Mesodermal cell (in vitro differentiated cells): ENCODE measurements around the gene PRSS57.
"Not testable (repeated sequence)": the region's sequence is repeated elsewhere in the genome, so short reads cannot be mapped to it uniquely, and the experiment has no call there.

Experiments
- H3K27ac ChIP-seq: 2 replicates; pipeline ENCODE4 v1.7.0; 2013; ENCODE audit warnings: mild to moderate bottlenecking, low read depth, low read length, moderate library complexity; ENCODE audit not compliant: severe bottlenecking
- H3K36me3 ChIP-seq: 2 replicates; pipeline ENCODE4 v1.7.1; 2013; ENCODE audit warnings: mild to moderate bottlenecking, low read length, moderate library complexity; ENCODE audit not compliant: control insufficient read depth, insufficient read depth
- H3K4me1 ChIP-seq: one replicate; pipeline ENCODE4 v1.7.1; 2013; ENCODE audit warnings: mild to moderate bottlenecking, low read length; ENCODE audit not compliant: insufficient read depth, control insufficient read depth, poor library complexity, severe bottlenecking
- H3K4me3 ChIP-seq: 2 replicates; pipeline ENCODE4 v1.7.0; 2013; ENCODE audit warnings: low read length, control low read depth, mild to moderate bottlenecking; ENCODE audit not compliant: insufficient read depth, poor library complexity, severe bottlenecking; ENCODE audit errors: extremely low read depth
- H3K9me3 ChIP-seq: 2 replicates; pipeline ENCODE4 v1.7.1; 2013; ENCODE audit warnings: mild to moderate bottlenecking, low read length, moderate library complexity; ENCODE audit not compliant: control insufficient read depth
- WGBS, 2 experiments: methylation state at CpG; one replicate each; pipeline ENCODE4 v1.1.5; 2013; ENCODE audit warnings: missing lambda C conversion rate in 2 of 2; ENCODE audit not compliant: insufficient coverage in 2 of 2; 5-methylcytosine and 5-hydroxymethylcytosine counted together

The PRSS57 gene

GRCh38 chr19:708154-709143 lies 13.2 kb upstream of the PRSS57 start, which contains the start of gene PALM:
Gene PALM, plus strand, starts transcription at chr19:708935. Its CDS starts 212 bp downstream, at chr19:709147.
- H3K4me1 ChIP-seq: peaks cover 6% of the 10 kb centered on the region
- 26 to 32% methylated on average over 21 to 23 of the region's 93 CpGs for WGBS, 2 experiments
- peaks cover 4% of the 10 kb centered on the region for H3K36me3 ChIP-seq
- peak within 1 kb of the TSS; percentile 66 for H3K4me3 ChIP-seq
- peaks cover 6% of the 10 kb centered on the region for H3K9me3 ChIP-seq
- H3K27ac ChIP-seq: no peak within 1 kb of the TSS

DNA sequence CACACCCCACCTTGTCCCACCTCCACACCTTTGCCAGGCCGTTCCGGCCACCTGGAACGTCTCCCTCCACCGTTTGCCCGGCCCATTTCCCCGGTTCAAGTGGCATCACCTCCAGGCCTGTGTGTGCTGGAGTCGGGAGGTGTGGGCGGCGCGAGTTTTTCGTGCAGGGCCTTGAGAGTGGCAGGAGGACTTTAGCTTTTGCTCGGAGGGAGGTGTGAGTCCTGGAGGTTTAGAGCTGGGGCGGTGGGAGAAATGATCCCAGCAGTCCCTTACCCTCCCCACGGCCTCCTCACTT lies 9.1 kb upstream of the PRSS57 start:
- H3K9me3 ChIP-seq: peaks cover 6% of the 10 kb centered on the region
- no peaks in the 10 kb centered on the region for H3K4me1 ChIP-seq
- no peaks in the 10 kb centered on the region for H3K36me3 ChIP-seq
- no peak overlapping the region for H3K27ac ChIP-seq
- H3K4me3 ChIP-seq: no peak overlapping the region
- WGBS, 2 experiments: 60 to 75% methylated on average over 4 to 11 of the region's 14 CpGs

DNA sequence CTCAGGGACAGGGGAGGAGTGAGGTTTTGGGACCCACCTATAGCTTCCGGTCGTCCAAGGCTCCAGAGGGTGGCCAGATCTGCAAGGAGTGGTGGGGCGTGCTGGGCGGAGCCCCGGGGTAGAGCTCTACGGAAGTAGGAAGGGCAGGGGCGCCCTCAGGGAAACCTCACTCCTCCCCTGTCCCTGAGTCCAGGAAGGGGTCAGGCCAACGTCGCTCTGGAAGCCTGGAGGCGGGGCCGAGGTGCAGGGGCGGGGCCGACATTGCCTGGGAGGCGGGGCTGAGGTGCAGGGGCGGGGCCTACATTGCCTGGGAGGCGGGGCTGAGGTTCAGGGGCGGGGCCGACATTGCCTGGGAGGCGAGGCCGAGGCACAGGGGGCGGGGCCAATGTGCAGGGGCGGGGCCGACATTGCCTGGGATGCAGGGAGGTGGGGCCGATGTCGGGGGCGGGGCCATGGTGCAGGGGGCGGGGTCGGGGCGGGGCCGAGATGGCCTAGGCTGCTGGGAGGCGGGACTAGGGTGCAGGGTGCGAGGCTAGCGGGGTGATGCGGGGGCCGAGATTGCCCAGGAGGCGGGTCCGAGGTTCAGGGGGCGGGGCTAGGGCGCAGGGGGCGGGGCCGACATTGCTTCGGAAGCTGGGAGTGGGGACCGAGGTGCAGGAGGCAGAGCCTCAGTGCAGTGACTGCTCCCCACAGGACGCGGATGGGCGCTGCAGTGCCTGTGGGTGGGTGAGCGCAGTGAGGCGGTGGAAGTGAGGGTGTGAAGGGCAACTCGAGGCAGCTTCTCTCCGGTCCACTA lies 8.6 kb upstream of the PRSS57 start:
- H3K4me1 ChIP-seq: no peaks in the 10 kb centered on the region
- 35 to 38% methylated on average over 14 to 22 of the region's 50 CpGs for WGBS, 2 experiments
- no peak overlapping the region for H3K4me3 ChIP-seq
- H3K27ac ChIP-seq: no peak overlapping the region
- peaks cover 6% of the 10 kb centered on the region for H3K9me3 ChIP-seq
- H3K36me3 ChIP-seq: no peaks in the 10 kb centered on the region

- Histone ChIP-seq H3K36me3 (no peaks in the 10 kb centered on the region), H3K4me3 (no peak overlapping the region), H3K4me1 (no peaks in the 10 kb centered on the region), H3K9me3 (peaks cover 6% of the 10 kb centered on the region), H3K27ac (no peak overlapping the region)
- WGBS, 2 experiments: 82 to 86% methylated on average over 4 of the region's 4 CpGs
Measured at GRCh38 chr19:703329-703650, 8.0 kb upstream of the PRSS57 start.

GRCh38 chr19:702847-703246 lies 7.6 kb upstream of the PRSS57 start:
- 81 to 85% methylated on average over 3 to 4 of the region's 6 CpGs for WGBS, 2 experiments
- not testable (repeated sequence) for H3K4me1 ChIP-seq, H3K4me3 ChIP-seq, H3K9me3 ChIP-seq, H3K27ac ChIP-seq, H3K36me3 ChIP-seq

DNA sequence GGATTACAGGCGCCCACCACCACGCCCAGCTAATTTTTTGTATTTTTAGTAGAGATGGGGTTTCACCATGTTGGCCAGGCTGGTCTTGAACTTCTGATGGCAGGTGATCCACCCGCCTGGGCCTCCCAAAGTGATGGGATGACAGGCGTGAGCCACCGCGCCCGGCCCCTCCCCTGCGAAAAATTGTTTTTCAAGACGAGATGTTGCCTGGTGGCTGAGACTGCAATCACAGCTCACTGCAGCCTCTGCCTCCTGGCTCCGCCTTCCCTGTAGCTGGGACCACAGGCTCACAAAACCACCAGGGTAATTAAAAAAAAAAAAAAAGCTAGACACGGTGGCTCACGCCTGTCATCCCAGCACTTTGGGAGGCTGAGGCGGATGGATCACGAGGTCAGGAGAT lies 4.6 kb upstream of the PRSS57 start:
- H3K36me3 ChIP-seq, H3K4me1 ChIP-seq, H3K4me3 ChIP-seq, H3K9me3 ChIP-seq, H3K27ac ChIP-seq: not testable (repeated sequence)
- 72 to 80% methylated on average over 8 to 9 of the region's 14 CpGs for WGBS, 2 experiments

DNA sequence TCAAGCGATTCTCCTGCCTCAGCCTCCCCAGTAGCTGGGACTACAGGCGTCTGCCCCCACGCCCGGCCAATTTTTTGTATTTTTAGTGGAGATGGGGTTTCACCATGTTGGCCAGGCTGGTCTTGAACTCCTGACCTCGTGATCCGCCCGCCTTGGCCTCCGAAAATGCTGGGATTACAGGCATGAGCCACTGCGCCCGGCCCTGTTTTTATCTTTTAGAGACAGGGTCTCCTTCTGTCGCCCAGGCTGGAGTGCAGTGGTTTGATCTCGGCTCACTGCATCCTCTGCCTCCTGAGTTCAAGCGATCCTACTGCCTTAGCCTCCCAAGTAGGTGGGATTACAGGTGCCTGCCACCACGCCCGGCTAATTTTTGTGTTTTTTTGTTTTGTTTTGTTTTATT lies 3.3 kb upstream of the PRSS57 start:
- H3K9me3 ChIP-seq, H3K36me3 ChIP-seq, H3K4me3 ChIP-seq, H3K27ac ChIP-seq, H3K4me1 ChIP-seq: not testable (repeated sequence)
- 94 to 97% methylated on average over 12 of the region's 15 CpGs for WGBS, 2 experiments

GRCh38 chr19:694481-695351 lies 536 bp downstream of the PRSS57 start:
- H3K4me1 ChIP-seq: no peaks in the 10 kb centered on the region
- no peaks in the 10 kb centered on the region for H3K9me3 ChIP-seq
- H3K27ac ChIP-seq: no peak overlapping the region
- no peaks in the 10 kb centered on the region for H3K36me3 ChIP-seq
- 80 to 81% methylated on average over 26 to 37 of the region's 41 CpGs for WGBS, 2 experiments
- H3K4me3 ChIP-seq: no peak overlapping the region

DNA sequence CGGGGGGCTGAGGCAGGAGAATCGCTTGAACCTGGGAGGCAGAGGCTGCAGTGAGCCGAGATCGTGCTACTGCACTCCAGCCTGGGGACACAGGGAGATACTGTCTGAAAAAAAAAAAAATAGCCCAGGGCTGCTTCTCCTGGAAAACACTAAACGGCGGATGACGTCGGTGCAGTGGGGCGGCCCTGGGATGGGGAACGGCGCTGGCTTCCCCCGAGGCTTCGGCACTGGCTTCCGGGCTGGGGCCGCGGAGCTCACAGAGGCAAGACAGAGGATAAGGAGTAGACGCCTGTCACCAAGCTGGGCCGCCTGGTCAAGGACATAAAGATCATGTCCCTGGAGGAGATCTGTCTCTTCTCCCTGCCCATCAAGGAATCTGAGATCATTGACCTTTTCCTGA lies 5.0 kb downstream of the PRSS57 start:
- no peaks in the 10 kb centered on the region for H3K4me1 ChIP-seq
- 78 to 83% methylated on average over 13 to 16 of the region's 18 CpGs for WGBS, 2 experiments
- no peaks in the 10 kb centered on the region for H3K36me3 ChIP-seq
- H3K4me3 ChIP-seq: no peak overlapping the region
- no peak overlapping the region for H3K27ac ChIP-seq
- H3K9me3 ChIP-seq: no peaks in the 10 kb centered on the region

DNA sequence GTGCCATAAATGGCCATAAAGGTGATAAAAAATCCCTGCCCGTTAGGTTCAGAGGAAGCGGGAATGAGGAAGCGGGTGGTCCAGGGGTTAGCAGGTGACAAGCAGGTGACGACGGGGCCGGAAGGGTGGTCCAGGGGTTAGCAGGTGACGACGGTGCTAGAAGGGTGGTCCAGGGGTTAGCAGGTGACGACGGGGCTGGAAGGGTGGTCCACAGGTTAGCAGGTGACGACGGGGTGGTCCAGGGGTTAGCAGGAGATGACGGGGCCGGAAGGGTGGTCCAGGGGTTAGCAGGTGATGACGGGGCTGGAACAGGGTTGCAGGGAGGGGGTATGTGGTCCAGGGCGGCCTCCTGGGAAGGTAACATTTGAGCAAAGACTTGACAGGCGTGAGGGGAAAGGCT lies 6.3 kb downstream of the PRSS57 start:
- H3K27ac ChIP-seq: no peak overlapping the region
- no peaks in the 10 kb centered on the region for H3K9me3 ChIP-seq
- H3K4me3 ChIP-seq: no peak overlapping the region
- no peaks in the 10 kb centered on the region for H3K36me3 ChIP-seq
- WGBS, 2 experiments: 88 to 94% methylated on average over 11 to 17 of the region's 17 CpGs
- no peaks in the 10 kb centered on the region for H3K4me1 ChIP-seq
